BJ (cell line): Measurements from ENCODE around the gene CD74. TPM values are rescaled to one million over a fixed set of nuclear protein-coding genes. Genes with fewer than 3 reads are reported as not detected.

Source experiments
- CTCF ChIA-PET: fragments of 350-600 bp; formaldehyde crosslinking; extraction: SDS; loops from one replicate; lab custom pipeline; 2021; ENCODE audit warnings: antibody characterized with exemption, inconsistent platforms; lab: Yijun Ruan, JAX
- POLR2A ChIA-PET: fragments of 300-600 bp; sonication (Branson Sonifier 250); formaldehyde crosslinking; extraction: SDS; loops from one replicate; lab custom pipeline; 2021; ENCODE audit warnings: antibody characterized with exemption; lab: Charles Lee
- DNase-seq: peaks from one replicate; pipeline ENCODE4 v3.0.0-alpha.2; 2011; ENCODE audit warnings: low read depth
- H3K27me3 ChIP-seq: 2 replicates; pipeline ENCODE4 v1.6.0; 2011; ENCODE audit warnings: low read length; ENCODE audit not compliant: control insufficient read depth, insufficient read depth
- H3K36me3 ChIP-seq: 2 replicates; pipeline ENCODE4 v1.5.1; 2011; ENCODE audit warnings: low read length; ENCODE audit not compliant: control insufficient read depth, insufficient read depth
- H3K4me3 ChIP-seq: 2 replicates; pipeline ENCODE4 v1.5.1; 2011; ENCODE audit warnings: low read depth, mild to moderate bottlenecking, control low read depth, low read length
- CTCF ChIP-seq: IDR thresholded peaks from 2 replicates; pipeline ENCODE4 v1.5.1; 2011; ENCODE audit warnings: low read depth, mild to moderate bottlenecking, control low read depth, inconsistent platforms, low read length, moderate library complexity; ENCODE audit not compliant: insufficient read depth
- polyA minus RNA-seq: library from RNA; depleted of rRNA, polyadenylated mRNA; stranded (reverse); fragments of >200 nt; gene quantifications from 2 replicates; pipeline ENCODE4 v1.2.3, GENCODE V29; 2011; rRNA and poly(A)+ RNA removed
- polyA plus RNA-seq: library from polyadenylated mRNA; depleted of rRNA; stranded (reverse); fragments of >200 nt; gene quantifications from 2 replicates; pipeline ENCODE4 v1.2.3, GENCODE V29; 2011; rRNA removed

CD74 gene
- polyA plus RNA-seq (0.28 and 0.31 TPM in 2 replicates), polyA minus RNA-seq (not detected in 2 replicates)

DNA sequence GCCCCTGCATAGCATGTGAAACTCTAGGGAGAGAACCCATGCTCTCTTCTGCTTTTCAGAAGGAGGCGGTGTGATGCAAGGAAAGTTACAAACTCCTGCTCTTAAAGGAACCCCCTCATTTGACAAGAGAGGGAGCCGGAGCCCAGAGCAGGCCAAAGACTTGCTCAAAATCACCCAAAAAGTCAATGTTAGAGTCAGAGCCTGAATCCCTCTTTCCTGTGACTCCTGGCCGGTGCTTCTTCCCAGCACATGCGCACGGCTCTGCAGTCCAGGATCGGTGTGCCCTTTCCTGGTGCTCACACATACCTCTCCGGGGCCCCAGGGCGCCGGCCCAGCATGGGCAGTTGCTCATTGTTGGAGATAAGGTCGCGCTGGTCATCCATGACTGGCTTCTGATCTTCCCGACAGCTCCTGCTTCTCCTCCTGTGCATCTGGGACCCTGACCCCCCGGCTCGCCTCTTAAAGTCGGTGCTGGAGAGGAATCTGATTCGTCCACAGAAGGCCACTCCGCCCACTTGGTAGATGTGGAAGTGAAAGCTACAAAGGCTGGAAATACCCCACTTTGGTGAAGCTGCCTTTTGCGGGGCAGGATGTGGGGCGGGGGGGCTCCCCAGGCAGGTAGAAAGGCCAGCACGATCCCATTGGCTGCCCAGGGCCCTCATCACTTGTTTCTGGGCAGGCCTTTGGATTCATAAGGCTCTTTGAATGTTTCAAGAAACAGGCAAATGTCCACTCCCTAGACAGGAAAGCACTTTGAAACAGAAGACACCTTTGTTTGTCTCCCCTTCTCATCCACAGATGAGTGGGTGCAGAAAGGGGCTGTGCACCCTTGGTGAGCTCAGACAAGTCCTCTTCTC is at the start of gene CD74:
CD74 (minus strand) TSS at position 592 of the 857 bp plus-strand sequence; CDS start at position 431, 161 bp downstream.
- no peak for TF ChIP-seq CTCF
- no peak for DNase-seq
- H3K36me3 ChIP-seq = no peaks in the 10 kb centered on the region
- ChIA-PET POLR2A (interaction anchor here (0.6 kb wide), 1 partner anchor 22 kb away, joined by 8 read pairs; no protein-coding TSS in a partner anchor), CTCF (interaction anchor here (1.1 kb wide), 1 partner anchor 10 kb away, joined by 3 read pairs; no protein-coding TSS in a partner anchor)
- no peak within 1 kb of the TSS for H3K4me3 ChIP-seq
- H3K27me3 ChIP-seq = no peaks in the 10 kb centered on the region

- no peak for TF ChIP-seq CTCF
- no peaks in the 10 kb centered on the region for H3K36me3 ChIP-seq
- H3K4me3 ChIP-seq = no peak overlapping the region
- CTCF ChIA-PET = interaction anchor here (1.1 to 4.6 kb wide), 7 partner anchors 63 to 385 kb away, joined by 3 to 43 read pairs (median 6); partner anchors contain the start of gene IRGM
- no peaks in the 10 kb centered on the region for H3K27me3 ChIP-seq
- no peak for DNase-seq
- POLR2A ChIA-PET = no interaction called here
Measured at GRCh38 chr5:150461231-150461630, 48.5 kb upstream of the CD74 start.

DNA sequence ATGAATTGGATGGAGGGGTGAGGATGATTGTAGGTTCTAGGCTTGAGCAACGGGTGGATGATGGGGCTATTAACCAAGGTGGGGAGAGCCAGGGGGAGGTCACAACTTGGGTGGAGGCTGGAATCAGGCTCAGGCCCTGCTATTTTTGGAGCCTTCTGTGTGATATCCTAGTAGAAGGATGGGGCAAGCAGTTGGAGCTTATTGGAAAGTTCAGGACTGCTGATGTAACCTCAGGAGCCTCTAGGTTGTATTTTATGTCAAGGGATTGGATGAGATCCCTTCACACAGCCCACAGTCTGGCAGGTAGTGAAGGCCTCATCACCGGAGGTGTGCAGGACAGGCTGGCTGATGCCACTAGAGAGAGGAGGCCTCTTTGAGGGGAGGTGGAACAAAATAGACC is 48.1 kb upstream of the CD74 start:
- DNase-seq = no peak
- Histone ChIP-seq H3K36me3 (no peaks in the 10 kb centered on the region), H3K27me3 (no peaks in the 10 kb centered on the region), H3K4me3 (no peak overlapping the region)
- no peak for TF ChIP-seq CTCF
- CTCF ChIA-PET = interaction anchor here (0.6 to 4.6 kb wide), 10 partner anchors 10 to 386 kb away, joined by 3 to 43 read pairs (median 8); partner anchors contain the start of genes IRGM, RBM22 and RPS14
- POLR2A ChIA-PET = no interaction called here

DNA sequence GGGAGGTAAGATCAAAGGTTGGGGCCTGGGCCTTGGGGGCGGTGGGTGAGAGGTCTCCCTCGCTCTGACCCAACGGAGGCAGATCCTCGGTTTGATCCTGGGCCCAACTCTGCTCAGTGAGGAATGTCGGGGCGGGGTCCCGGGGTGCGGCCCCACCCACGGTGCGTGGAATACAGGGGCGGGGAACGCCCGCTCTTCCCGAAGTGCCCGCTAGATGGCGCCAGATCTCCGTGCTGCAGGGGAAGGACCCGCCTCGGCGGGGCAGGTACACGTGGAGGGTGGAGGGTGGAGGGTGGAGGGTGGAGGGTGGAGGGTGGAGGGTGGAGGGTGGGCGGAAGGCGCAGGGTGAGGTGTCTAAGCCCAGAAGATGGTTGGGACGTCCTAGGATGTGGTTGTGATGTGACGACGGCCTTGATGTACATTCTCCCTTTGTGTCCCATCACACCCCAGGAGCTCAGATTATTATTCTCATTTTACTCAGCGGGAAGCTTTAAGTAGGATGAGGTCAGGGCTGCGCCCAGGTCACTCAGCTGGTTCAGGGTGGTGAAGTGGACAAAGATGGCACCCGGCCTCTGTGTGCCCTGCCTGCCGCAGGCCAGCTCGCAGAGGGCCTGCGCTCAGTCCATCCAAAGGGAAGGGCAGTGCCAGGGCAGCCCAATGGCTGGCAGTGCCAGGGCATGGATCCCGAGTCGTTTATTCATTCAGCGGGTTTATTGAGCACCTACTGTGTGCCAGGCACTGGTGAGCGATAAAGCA is 46.3 kb upstream of the CD74 start:
- CTCF ChIA-PET = interaction anchor here (0.6 to 4.6 kb wide), 40 partner anchors 8 to 320 kb away, joined by 3 to 43 read pairs (median 4); partner anchors contain the start of genes MYOZ3, RBM22 and RPS14
- DNase-seq = no peak
- peak; percentile 85 for TF ChIP-seq CTCF
- Histone ChIP-seq H3K4me3 (no peak overlapping the region; the same call in 1 of the 2 replicates), H3K27me3 (no peaks in the 10 kb centered on the region), H3K36me3 (no peaks in the 10 kb centered on the region)
- POLR2A ChIA-PET = interaction anchor here (0.6 kb wide), 1 partner anchor 9 kb away, joined by 3 read pairs; no protein-coding TSS in a partner anchor
